Tibial artery (tissue), 4 donors: Measurements from ENCODE around the gene RBFOX1.

ENCODE experiments used
- DNase-seq, 2 donors: peaks; one replicate each; pipeline ENCODE4 v3.0.0-alpha.2; 2019
- H3K27ac ChIP-seq, 2 donors: fragments of 200-600 bp; sonication (generic) in 1 of 2; 1 replicate in 1 of 2; 2 replicates in 1 of 2; pipeline ENCODE4 v1.5.1; 2018 to 2019; ENCODE audit warnings: mild to moderate bottlenecking in 1 of 2
- H3K27me3 ChIP-seq, 2 donors: fragments of 200-600 bp; sonication (generic) in 1 of 2; one replicate each; pipeline versions ENCODE4 v1.5.1 to v1.6.0; 2016 to 2019
- H3K36me3 ChIP-seq, 3 donors: fragments of 200-600 bp; sonication (generic) in 2 of 3; one replicate each; pipeline ENCODE4 v1.5.1; 2016 to 2019; ENCODE audit warnings: mild to moderate bottlenecking in 2 of 3
- H3K4me1 ChIP-seq, 4 donors: fragments of 200-600 bp; sonication (generic) in 2 of 4; 1 replicate in 3 of 4; 2 replicates in 1 of 4; pipeline ENCODE4 v1.5.1; 2016 to 2019
- H3K4me3 ChIP-seq, 2 donors: fragments of 200-600 bp; sonication (generic) in 1 of 2; 1 replicate in 1 of 2; 2 replicates in 1 of 2; pipeline ENCODE4 v1.5.1; 2018 to 2019; ENCODE audit warnings: mild to moderate bottlenecking in 2 of 2
- H3K9me3 ChIP-seq, 3 donors: fragments of 200-600 bp; sonication (generic) in 1 of 3; one replicate each; pipeline ENCODE4 v1.5.1; 2016 to 2019
- CTCF ChIP-seq, 2 experiments: fragments of 200-600 bp in 1 of 2; fragments of 450-650 bp in 1 of 2; IDR thresholded peaks; one replicate each; pipeline ENCODE4 v1.5.1; 2017 to 2019; ENCODE audit warnings: antibody characterized with exemption in 2 of 2, mild to moderate bottlenecking in 1 of 2, moderate library complexity in 1 of 2
- intact Hi-C: fragments of 100-400 bp; cut with DNase I; formaldehyde crosslinking; loops from one replicate; pipeline ENCODE4 v1.15.0; 2023; ENCODE audit warnings: low total_unique reads

The RBFOX1 gene

GRCh38 chr16:7419441-7419840, 86.8 kb downstream of the RBFOX1 start:
- Histone ChIP-seq H3K27me3 (no peaks in the 10 kb centered on the region), H3K4me1 (no peaks in the 10 kb centered on the region), H3K36me3 (no peaks in the 10 kb centered on the region), H3K9me3 (no peaks in the 10 kb centered on the region), H3K4me3 (no peak overlapping the region), H3K27ac (no peak overlapping the region)
- TF ChIP-seq CTCF (IDR thresholded peaks at IDR 0.05): no peak
- no peak for DNase-seq
- intact Hi-C loops: no loop called here

- no peak for DNase-seq
- Histone ChIP-seq H3K4me3 (no peak overlapping the region), H3K9me3 (no peaks in the 10 kb centered on the region), H3K27ac (no peak overlapping the region), H3K27me3 (no peaks in the 10 kb centered on the region), H3K36me3 (no peaks in the 10 kb centered on the region), H3K4me1 (no peaks in the 10 kb centered on the region)
- no peak for TF ChIP-seq CTCF (IDR thresholded peaks at IDR 0.05)
- intact Hi-C loops: no loop called here
Measured at GRCh38 chr16:7420079-7420478, 87.4 kb downstream of the RBFOX1 start.

- intact Hi-C loops: no loop called here
- Histone ChIP-seq H3K36me3 (no peaks in the 10 kb centered on the region), H3K4me3 (no peak overlapping the region), H3K9me3 (no peaks in the 10 kb centered on the region), H3K27ac (no peak overlapping the region), H3K4me1 (no peaks in the 10 kb centered on the region), H3K27me3 (no peaks in the 10 kb centered on the region)
- DNase-seq: no peak
- no peak for TF ChIP-seq CTCF (IDR thresholded peaks at IDR 0.05)
Measured at GRCh38 chr16:7420843-7421242, 88.2 kb downstream of the RBFOX1 start.

DNA sequence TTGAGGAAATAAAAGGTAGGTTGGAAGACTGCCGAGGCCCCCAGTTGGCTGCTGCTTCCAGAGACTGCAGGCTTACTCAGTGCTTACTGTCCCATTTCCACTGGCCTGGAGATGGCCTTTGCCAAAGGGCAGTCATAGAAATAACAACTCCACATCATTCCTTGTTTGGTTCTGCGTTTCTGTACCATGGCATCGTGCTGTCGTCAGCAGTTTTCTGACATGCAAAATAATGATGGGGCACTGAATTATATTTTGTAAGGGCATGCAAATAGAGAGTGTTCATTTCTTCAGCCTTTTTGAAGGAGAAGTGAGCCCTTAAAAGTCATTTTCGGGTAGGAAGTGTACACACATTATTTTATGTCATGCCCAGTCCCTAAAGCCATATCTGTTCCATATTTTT, 88.9 kb downstream of the RBFOX1 start:
- Histone ChIP-seq H3K9me3 (no peaks in the 10 kb centered on the region), H3K27me3 (no peaks in the 10 kb centered on the region), H3K36me3 (no peaks in the 10 kb centered on the region), H3K4me1 (no peaks in the 10 kb centered on the region), H3K27ac (no peak overlapping the region), H3K4me3 (no peak overlapping the region)
- TF ChIP-seq CTCF (IDR thresholded peaks at IDR 0.05): no peak
- intact Hi-C loops: no loop called here
- no peak for DNase-seq

GRCh38 chr16:7422036-7422888, 89.6 kb downstream of the RBFOX1 start:
- intact Hi-C loops: no loop called here
- Histone ChIP-seq H3K4me3 (no peak overlapping the region), H3K27me3 (no peaks in the 10 kb centered on the region), H3K4me1 (no peaks in the 10 kb centered on the region), H3K9me3 (no peaks in the 10 kb centered on the region), H3K27ac (no peak overlapping the region), H3K36me3 (no peaks in the 10 kb centered on the region)
- DNase-seq: no peak
- TF ChIP-seq CTCF (IDR thresholded peaks at IDR 0.05): no peak
